GM12878 (cell line): Measurements from ENCODE around the gene RBM4B. TPM values are rescaled to one million over a fixed set of nuclear protein-coding genes. Genes with fewer than 3 reads are reported as not detected.

ENCODE experiments used
- ATF3 ChIP-seq: IDR thresholded peaks from 2 replicates; pipeline ENCODE4 v1.6.1; 2011; ENCODE audit warnings: low read depth, mild to moderate bottlenecking, low read length, moderate library complexity, borderline replicate concordance; ENCODE audit errors: extremely low read depth
- CBX3 ChIP-seq: fragments of 200-600 bp; sonication (generic); IDR thresholded peaks from 2 replicates; pipeline ENCODE4 v1.6.1; 2016; ENCODE audit warnings: low read depth, borderline replicate concordance
- CHD4 ChIP-seq: fragments of 200-600 bp; sonication (generic); IDR thresholded peaks from 2 replicates; pipeline ENCODE4 v1.6.1; 2016; ENCODE audit warnings: mild to moderate bottlenecking
- CREB1 ChIP-seq: IDR thresholded peaks from 2 replicates; pipeline ENCODE4 v1.6.1; 2012; ENCODE audit warnings: low read depth, mild to moderate bottlenecking, inconsistent platforms
- EED ChIP-seq: sonication (generic); IDR thresholded peaks from 2 replicates; pipeline ENCODE4 v1.6.1; 2016; ENCODE audit warnings: antibody characterized with exemption, low read depth
- EGR1 ChIP-seq, 2 experiments: IDR thresholded peaks; 1 replicate in 1 of 2; 2 replicates in 1 of 2; pipeline ENCODE4 v1.6.1; 2011 to 2012; ENCODE audit warnings: low read depth in 2 of 2, low read length in 2 of 2, borderline replicate concordance in 1 of 2, mild to moderate bottlenecking in 1 of 2, moderate library complexity in 1 of 2
- KDM1A ChIP-seq: fragments of 200-600 bp; sonication (generic); IDR thresholded peaks from 2 replicates; pipeline ENCODE4 v1.6.1; 2016; ENCODE audit warnings: borderline replicate concordance
- ZNF217 ChIP-seq: fragments of 450-650 bp; IDR thresholded peaks from 2 replicates; pipeline ENCODE4 v1.6.1; 2017; ENCODE audit warnings: antibody characterized with exemption, mild to moderate bottlenecking
- polyA plus RNA-seq, 11 experiments: library from polyadenylated mRNA; depleted of rRNA in 4 of 11; unstranded in 6 of 11; stranded (reverse) in 5 of 11; fragments of >200 nt; fragmentation: Nextera tagmentation in 4 of 11; fragmentation: Illumina TruSeq in 1 of 11; extraction: Ambion mirVana in 4 of 11; extraction: Trizol in 1 of 11; gene quantifications; 1 replicate in 1 of 11; 2 replicates in 10 of 11; pipeline versions ENCODE4 v1.2.1 to v1.2.3, GENCODE V29; 2011 to 2016; ENCODE audit warnings: inconsistent platforms in 2 of 11, missing spikeins in 2 of 11, low read depth in 1 of 11
- total RNA-seq, 4 experiments: library from RNA; depleted of rRNA in 3 of 4; stranded (reverse); fragments of >200 nt in 3 of 4; fragmentation: Illumina TruSeq in 1 of 4; extraction: Trizol in 1 of 4; gene quantifications; 2 replicates each; pipeline versions ENCODE4 v1.2.1 to v1.2.3, GENCODE V29; 2013 to 2021
- TF ChIP-seq, protein P1 (sequence below): fragments of 450-650 bp; conservative IDR thresholded peaks from 2 replicates; pipeline ENCODE4 v1.6.1; 2017; ENCODE audit warnings: mild to moderate bottlenecking, moderate library complexity
- TF ChIP-seq, protein P2 (sequence below): IDR thresholded peaks from 2 replicates; pipeline ENCODE4 v1.6.1; 2012; ENCODE audit warnings: low read length, inconsistent platforms
- TF ChIP-seq, protein P3 (sequence below): fragments of 450-650 bp; IDR thresholded peaks from 2 replicates; pipeline ENCODE4 v1.6.1; 2016; ENCODE audit warnings: mild to moderate bottlenecking, moderate library complexity, borderline replicate concordance
- TF ChIP-seq, protein P4 (sequence below): fragments of 450-650 bp; formaldehyde crosslinking; IDR thresholded peaks from 2 replicates; pipeline ENCODE4 v1.4.0; 2020; ENCODE audit warnings: mild to moderate bottlenecking, moderate library complexity

The RBM4B gene
- total and polyA plus RNA-seq, 10 of the 15 experiments (the other 5 are each of a cell fraction or from before 2014, with no cell fraction given): 16.1 to 37.0 (median 21.6) TPM

DNA sequence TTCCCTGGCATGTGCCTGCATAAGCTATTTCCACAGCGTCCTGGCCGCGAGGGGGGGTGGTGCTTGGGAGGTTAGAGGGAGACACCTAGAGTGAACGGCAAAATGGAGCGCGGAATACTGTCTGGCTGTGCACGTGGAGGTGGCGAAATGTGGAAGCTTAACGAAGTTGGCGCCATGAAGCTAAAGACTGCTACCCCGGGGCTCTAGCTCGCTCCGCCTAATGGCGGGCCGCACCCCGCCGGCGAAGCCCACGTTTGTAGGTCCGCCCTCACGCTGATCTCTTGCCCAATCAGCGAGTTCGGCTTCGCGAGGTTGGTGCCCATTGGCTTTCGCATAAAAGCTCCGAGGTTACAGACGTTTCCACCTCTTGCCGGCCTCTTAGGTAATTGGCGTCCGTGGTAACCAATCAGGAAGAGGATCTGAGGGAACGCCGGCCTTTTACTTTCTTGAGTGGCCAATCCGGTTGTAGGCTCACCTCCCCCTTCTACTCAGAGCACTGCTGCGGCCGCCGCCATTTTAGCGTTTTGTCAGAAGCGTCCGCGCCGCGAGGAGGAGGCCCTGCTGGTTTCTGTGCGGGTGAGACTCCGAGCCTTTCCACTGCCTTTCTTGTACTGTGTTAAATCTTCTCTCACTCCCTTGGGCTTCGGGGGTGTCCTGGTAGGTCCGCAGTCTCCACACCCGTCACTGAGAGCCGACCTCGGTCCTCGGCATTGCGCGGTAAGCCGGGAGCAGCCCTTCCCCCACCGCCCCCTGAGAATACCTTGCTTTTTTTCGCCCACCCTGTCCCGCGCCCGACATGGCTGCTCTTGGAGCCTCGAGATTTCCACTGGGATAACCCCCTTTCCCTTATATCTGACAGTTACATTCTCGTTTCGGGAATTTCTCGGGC lies 39.3 kb downstream of the RBM4B start, which contains the start of gene RBM4 (continued):
- TF ChIP-seq CHD4 (no peak), EED (no peak), KDM1A (no peak), EGR1 (IDR thresholded peaks at IDR 0.05; ENCODE audit: borderline replicate concordance in 1 of 2, low read depth in 2 of 2, low read length in 2 of 2) (peak; percentile 17 to 32; a peak in 1 of 3 replicates), CBX3 (no peak), CREB1 (peak; percentile 74; the same call in 1 of the 2 replicates), ATF3 (no peak), ZNF217 (no peak)
- TF ChIP-seq, protein P1, sequence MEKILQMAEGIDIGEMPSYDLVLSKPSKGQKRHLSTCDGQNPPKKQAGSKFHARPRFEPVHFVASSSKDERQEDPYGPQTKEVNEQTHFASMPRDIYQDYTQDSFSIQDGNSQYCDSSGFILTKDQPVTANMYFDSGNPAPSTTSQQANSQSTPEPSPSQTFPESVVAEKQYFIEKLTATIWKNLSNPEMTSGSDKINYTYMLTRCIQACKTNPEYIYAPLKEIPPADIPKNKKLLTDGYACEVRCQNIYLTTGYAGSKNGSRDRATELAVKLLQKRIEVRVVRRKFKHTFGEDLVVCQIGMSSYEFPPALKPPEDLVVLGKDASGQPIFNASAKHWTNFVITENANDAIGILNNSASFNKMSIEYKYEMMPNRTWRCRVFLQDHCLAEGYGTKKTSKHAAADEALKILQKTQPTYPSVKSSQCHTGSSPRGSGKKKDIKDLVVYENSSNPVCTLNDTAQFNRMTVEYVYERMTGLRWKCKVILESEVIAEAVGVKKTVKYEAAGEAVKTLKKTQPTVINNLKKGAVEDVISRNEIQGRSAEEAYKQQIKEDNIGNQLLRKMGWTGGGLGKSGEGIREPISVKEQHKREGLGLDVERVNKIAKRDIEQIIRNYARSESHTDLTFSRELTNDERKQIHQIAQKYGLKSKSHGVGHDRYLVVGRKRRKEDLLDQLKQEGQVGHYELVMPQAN: peak; percentile 73
- TF ChIP-seq, protein P2, sequence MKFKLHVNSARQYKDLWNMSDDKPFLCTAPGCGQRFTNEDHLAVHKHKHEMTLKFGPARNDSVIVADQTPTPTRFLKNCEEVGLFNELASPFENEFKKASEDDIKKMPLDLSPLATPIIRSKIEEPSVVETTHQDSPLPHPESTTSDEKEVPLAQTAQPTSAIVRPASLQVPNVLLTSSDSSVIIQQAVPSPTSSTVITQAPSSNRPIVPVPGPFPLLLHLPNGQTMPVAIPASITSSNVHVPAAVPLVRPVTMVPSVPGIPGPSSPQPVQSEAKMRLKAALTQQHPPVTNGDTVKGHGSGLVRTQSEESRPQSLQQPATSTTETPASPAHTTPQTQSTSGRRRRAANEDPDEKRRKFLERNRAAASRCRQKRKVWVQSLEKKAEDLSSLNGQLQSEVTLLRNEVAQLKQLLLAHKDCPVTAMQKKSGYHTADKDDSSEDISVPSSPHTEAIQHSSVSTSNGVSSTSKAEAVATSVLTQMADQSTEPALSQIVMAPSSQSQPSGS: peak; percentile 37; the same call in 1 of the 2 replicates
- TF ChIP-seq, protein P3, sequence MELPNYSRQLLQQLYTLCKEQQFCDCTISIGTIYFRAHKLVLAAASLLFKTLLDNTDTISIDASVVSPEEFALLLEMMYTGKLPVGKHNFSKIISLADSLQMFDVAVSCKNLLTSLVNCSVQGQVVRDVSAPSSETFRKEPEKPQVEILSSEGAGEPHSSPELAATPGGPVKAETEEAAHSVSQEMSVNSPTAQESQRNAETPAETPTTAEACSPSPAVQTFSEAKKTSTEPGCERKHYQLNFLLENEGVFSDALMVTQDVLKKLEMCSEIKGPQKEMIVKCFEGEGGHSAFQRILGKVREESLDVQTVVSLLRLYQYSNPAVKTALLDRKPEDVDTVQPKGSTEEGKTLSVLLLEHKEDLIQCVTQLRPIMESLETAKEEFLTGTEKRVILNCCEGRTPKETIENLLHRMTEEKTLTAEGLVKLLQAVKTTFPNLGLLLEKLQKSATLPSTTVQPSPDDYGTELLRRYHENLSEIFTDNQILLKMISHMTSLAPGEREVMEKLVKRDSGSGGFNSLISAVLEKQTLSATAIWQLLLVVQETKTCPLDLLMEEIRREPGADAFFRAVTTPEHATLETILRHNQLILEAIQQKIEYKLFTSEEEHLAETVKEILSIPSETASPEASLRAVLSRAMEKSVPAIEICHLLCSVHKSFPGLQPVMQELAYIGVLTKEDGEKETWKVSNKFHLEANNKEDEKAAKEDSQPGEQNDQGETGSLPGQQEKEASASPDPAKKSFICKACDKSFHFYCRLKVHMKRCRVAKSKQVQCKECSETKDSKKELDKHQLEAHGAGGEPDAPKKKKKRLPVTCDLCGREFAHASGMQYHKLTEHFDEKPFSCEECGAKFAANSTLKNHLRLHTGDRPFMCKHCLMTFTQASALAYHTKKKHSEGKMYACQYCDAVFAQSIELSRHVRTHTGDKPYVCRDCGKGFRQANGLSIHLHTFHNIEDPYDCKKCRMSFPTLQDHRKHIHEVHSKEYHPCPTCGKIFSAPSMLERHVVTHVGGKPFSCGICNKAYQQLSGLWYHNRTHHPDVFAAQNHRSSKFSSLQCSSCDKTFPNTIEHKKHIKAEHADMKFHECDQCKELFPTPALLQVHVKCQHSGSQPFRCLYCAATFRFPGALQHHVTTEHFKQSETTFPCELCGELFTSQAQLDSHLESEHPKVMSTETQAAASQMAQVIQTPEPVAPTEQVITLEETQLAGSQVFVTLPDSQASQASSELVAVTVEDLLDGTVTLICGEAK: 0 out of 2 replicates have a peak, but pooled peaks have one; percentile 52
- TF ChIP-seq, protein P4, sequence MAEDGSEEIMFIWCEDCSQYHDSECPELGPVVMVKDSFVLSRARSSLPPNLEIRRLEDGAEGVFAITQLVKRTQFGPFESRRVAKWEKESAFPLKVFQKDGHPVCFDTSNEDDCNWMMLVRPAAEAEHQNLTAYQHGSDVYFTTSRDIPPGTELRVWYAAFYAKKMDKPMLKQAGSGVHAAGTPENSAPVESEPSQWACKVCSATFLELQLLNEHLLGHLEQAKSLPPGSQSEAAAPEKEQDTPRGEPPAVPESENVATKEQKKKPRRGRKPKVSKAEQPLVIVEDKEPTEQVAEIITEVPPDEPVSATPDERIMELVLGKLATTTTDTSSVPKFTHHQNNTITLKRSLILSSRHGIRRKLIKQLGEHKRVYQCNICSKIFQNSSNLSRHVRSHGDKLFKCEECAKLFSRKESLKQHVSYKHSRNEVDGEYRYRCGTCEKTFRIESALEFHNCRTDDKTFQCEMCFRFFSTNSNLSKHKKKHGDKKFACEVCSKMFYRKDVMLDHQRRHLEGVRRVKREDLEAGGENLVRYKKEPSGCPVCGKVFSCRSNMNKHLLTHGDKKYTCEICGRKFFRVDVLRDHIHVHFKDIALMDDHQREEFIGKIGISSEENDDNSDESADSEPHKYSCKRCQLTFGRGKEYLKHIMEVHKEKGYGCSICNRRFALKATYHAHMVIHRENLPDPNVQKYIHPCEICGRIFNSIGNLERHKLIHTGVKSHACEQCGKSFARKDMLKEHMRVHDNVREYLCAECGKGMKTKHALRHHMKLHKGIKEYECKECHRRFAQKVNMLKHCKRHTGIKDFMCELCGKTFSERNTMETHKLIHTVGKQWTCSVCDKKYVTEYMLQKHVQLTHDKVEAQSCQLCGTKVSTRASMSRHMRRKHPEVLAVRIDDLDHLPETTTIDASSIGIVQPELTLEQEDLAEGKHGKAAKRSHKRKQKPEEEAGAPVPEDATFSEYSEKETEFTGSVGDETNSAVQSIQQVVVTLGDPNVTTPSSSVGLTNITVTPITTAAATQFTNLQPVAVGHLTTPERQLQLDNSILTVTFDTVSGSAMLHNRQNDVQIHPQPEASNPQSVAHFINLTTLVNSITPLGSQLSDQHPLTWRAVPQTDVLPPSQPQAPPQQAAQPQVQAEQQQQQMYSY (CRISPR knock-in tag): no peak
